Measurements from ENCODE around the gene CHD1L.
A peak's percentile ranks its signal among the peaks of the same experiment; 100 is the strongest.
"Not testable (repeated sequence)": the region's sequence is repeated elsewhere in the genome, so short reads cannot be mapped to it uniquely, and the experiment has no call there.

Gene CHD1L

DNA sequence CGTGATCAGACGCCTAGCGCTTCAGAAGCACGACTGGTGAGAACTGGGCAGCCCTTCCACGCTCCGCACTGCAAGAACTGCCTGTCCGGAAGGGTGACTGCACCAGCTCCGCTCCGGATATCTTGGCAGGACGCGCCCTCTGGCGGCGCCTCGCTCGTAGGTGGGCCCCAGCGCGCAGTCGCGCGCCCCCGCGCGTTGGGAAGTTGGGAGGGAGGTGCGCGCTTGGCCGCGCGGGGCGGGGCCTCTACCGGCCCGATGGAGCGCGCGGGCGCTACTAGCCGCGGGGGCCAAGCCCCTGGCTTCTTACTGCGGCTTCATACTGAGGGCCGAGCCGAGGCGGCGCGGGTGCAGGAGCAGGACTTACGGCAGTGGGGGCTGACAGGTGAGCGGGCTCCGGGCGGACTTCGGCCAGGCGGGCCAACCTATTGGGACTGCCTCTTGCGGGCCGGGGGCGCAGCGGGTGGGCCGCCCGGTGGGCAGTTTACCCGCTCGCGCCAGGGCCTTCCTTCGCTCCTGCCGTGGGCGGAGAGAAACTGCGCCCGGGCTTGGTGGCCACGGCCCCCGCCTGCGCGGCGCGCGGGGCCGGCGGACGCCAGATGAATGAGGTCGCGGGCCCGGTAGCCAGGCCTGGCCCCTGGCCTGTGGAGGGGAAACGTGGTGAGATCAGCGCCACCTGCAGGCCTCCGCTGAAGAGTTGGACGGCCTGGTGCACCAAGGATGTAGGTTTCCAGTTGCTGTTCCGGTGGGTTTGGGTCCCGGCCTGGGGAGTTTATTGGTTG is at the start of gene CHD1L:
TSS of gene CHD1L (plus strand) at position 236 of the 779 bp plus-strand sequence. CDS start at position 256, 20 bp downstream.
- peak; percentile 91 for DNase-seq (ENCODE audit: low read depth)

DNA sequence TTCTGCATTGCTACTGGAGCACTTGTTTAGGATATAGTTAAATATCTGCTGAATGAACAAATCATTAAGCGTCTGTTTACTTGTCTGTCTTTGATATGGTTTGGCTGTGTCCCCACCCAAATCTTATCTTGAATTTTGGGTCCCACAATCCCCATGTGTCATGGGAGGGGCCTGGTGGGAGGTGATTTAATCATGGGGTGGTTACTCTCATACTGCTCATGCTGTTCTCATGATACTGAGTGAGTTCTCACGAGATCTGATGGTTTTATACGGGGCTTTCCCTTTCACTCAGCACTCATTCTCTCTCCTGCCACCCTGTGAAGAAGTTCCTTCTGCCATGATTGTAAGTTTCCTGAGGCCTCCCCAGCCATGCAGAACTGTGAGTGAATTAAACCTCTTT is 45.2 kb upstream of the CHD1L start:
- DNase-seq (ENCODE audit: low read depth): not testable (repeated sequence)

DNA sequence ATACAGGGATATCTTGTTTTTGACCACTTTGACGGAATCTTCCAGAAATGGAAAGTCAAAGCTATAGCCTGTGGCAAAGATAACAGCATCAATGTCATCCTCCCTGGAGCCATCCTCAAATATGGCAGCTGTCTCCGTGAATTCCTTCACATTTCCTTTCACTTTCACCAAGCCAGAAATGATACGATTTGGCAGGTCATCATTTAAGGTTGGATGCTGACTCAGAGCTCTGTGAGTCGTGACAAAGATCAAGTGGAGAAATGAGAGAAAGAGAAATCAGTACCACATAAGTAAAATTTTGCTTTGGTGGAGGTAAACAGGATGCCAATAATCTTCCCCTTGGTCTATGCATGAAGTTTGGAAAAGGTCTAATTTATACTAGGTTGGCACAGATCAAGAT is 41.2 kb upstream of the CHD1L start:
- no peak for DNase-seq (ENCODE audit: low read depth)

DNA sequence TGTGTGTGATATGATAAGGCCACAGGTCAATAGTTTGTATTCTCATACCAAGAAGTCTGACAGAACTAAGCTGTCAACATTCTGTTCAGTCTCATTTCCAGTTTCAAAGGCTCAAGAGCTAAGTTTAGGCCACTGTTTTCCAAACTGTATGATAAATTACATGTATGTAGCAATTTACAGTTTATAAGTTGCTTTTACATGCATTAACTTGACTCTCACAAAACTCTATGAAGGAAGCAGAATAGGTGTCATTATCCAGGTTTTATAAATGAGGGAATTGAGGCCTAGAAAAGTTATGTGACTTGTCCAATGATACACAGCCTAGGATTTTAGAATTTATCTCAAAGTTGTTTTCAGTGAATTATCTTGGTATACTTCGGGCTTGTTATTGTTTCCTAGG is 40.7 kb upstream of the CHD1L start:
- no peak for DNase-seq (ENCODE audit: low read depth)

DNA sequence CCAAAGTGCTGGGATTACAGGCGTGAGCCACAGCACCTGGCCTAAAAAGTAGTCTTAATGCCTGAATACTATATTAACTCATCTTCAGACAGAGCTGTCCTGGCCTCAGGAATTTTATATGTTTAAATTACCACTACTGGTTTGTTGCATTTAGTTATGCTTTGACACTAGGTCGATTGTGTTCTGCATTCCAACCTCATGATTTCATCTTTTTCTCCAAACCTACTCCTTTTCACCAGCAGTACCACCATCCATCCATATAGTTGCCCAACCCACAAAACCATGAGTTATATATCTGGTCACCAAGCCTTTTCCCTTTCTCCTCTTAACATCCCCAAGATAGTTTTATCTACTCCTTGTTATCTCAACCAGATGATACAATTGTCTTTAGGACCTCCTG is 39.9 kb upstream of the CHD1L start:
- no peak for DNase-seq (ENCODE audit: low read depth)

DNA sequence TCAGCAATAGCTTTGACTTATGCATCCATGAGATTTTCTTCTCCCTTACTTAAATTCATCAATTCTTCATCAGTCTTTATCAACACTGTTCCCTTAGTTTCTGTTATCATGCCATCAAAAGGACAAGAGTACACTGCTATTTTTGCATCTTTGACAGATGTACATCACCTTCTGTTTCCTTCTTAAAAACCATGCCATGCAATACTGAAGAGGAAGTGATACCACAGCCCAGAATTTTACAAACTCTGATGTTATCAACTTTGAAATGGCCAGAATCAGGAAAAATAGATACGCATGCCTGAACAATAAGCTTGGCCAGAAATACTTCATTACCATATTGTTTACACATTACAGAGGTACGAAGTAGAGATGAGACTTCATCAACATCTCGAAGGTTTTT is 38.4 kb upstream of the CHD1L start:
- no peak for DNase-seq (ENCODE audit: low read depth)

DNA sequence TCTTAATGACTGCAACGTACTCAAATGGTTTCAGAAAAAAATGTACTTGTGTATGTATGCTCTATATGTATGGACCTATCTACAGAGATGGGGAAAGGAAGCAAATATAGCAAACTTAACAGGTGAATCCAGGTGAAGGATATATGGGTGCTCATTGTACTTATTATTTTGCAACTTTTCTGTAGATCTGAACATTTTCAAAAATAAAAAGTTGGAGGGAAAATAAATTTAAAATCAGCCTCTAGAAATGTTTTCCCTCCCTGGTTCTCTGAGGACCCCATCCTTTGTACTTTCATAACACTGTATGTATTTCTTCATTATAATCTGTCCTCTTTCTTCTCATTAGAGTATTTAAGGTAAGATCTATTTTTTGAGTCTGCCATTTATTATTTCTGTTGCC is 35.3 kb upstream of the CHD1L start:
- no peak for DNase-seq (ENCODE audit: low read depth)

DNA sequence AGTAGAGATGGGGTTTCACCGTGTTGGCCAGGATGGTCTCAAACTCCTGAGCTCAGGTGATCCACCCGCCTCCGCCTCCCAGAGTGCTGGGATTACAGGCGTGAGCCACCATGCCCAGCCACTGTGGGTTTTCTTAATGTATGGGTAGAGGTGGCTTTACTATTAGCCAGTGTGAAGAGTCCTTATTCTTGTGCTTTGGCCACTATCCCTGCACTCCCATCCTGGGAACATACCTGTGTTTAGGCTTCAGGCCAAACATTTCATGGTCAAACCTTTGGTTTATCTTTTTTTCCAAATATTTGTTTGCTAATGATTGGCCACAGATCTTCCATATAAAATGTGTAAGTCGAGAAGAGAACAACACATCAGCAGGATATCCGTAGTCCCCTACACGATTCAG is 33.9 kb upstream of the CHD1L start:
- no peak for DNase-seq (ENCODE audit: low read depth)

DNA sequence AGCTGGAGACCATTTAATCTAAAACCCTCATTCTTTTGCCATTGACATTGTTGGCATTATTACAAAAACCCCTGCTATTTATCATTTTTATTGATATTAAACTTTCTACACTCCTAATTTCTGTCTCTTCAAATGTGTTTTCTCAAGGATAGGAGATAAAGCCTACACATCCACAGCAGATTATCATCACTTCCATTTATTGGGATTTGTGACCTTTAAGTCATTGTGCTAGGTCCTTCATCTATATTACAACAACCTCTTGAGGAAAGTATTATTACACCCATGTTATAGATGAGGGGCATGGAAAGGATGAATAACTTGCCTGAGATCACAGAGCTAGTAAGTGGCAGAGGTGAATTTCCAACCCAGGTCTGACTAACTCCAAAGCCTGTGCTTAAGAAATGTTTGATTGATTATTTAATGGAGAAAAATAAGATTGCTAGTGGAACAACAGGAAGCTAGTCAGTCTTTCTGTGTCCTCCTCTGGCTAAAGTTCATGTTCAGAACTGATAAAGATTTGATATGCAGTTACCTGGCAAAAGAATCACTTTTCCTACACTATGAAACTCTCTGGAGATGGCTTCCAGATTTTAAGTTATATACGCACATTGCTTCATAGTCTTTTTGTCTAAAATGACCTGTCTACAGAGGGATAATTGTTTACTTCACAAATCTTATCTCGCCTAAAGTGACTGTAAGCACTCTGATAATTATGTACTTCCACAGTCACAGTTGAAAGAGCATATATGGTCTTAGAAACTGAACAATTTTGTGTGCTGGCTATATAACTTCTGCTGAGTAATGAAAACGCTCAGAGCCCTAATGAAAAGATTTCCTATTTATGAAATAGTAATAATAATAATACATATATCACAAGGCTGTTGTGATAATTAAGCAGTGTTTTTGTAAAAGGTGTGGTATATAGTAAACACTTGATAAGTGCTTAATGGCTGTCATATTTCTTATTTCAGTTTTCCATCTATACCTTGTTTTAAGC is 32.4 kb upstream of the CHD1L start:
- no peak for DNase-seq (ENCODE audit: low read depth)

DNA sequence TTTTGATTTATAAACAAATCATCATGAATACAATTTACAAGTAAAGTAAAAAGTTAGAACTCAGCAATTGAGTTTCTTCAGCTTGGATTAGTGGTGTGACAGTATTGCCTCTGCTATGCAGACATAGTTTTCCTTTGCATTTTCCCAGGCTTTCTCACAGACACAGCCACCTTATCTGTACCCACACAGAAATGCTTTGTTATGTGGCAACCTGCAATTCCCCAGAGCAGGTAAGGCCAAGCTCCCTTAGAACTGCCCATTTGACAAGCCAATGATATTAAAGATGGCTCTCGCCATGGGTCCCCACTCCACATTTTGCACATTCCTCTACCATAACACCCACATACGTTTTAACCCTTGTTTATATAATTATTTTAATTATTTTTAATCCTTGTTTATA is 31.5 kb upstream of the CHD1L start:
- DNase-seq (ENCODE audit: low read depth): no peak

DNA sequence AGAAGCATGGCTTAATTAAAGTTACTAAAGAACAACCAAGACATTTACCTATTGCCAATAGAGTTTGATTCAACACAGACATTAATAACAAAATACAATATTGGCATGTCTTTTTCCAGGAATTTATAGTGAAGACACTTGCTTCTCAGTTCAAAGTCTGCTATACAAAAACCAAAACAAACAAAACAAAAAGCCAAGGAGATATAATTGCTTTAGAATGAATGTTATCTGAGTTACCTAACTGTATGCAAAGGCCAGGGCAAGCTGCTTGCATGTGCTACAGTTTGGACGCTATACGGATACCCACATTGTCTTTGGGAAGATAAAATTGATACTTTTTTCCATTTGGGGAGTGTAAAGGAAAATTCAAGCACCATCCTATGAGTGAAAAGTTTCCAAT is 30.9 kb upstream of the CHD1L start:
- no peak for DNase-seq (ENCODE audit: low read depth)

DNA sequence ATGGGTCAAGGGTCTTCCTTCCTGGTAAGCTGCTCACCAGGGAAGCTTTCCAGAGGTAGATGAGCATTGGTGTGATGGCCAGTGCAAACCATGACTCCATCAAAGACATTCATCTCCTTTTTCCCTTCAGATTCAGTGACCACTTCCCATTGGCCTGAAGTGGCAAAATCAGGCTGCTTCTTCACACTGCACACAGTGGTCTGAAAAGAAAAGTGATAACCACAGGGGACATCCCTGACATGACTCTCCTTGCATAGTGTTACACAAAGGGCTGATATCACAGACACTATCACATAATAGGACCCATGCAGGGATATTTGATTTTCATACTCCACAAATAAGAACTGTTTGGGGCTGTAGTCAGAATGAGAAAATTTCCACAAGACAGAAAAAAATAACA is 29.2 kb upstream of the CHD1L start:
- DNase-seq (ENCODE audit: low read depth): no peak

DNA sequence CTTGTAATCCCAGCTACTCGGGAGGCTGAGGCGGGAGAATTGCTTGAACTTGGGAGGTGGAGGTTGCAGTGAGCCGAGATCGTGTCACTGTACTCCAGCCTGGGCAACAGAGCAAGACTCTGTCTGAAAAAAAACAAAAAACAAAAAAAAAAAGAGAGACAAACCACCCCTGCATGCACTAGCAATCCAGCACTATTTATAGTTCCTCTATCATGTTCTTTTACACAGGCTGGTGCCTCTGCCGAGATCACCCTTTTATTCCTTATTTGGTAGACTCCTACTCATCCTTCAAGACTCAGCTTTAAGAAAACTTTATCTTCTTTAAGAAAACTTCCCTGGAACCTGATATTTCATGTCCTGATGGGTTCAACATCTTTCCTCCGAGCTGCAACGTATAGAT is 28.2 kb upstream of the CHD1L start:
- DNase-seq (ENCODE audit: low read depth): no peak

DNA sequence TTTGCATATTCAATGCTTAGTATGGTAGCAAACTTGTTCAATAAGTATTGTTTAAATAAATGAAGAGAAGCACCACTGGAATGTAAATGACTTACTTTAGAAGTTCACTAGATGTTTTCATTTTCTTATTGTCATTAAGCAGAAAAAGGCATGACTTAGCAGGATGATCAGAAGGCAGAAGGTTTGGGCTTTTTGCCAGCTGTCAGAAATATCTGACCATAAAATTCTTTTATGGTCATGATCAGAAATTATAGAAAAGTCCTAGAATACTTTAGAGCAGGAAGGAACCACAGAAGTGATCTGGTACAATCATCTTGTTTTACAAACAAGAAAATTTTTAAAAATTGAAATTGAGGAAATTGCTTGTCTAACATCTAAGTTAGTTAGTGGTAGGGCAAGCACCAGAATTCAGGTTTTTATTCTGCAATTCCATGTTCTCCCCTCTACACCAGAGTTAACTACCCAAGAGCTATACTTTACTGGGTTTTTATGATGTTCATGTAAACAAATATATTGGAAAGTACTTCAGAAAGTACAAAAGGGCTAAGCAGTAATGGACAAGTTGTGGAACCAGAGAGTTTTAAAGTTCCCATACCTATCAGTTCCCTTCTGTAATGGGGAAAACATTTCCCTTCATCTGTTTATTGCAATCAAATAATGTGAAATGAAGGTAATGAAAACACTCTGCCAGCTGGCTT is 27.5 kb upstream of the CHD1L start:
- no peak for DNase-seq (ENCODE audit: low read depth)

DNA sequence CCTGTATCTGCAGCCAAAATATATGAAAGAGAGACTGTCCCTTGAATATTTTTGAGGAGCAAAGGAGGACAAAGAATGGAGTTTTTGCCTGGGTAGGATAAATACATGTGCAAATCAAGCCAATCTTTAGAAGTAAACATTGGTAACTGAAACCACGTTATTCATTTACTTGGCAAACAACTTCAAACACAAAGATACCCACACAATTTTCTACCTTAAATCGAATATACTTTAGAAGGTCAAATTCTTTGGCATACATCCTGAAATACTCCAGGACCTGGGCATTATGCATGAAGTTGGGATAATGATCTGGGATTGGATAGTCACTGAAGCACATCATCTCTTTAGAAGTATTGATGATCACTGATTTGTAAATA is 27.0 kb upstream of the CHD1L start:
- no peak for DNase-seq (ENCODE audit: low read depth)

DNA sequence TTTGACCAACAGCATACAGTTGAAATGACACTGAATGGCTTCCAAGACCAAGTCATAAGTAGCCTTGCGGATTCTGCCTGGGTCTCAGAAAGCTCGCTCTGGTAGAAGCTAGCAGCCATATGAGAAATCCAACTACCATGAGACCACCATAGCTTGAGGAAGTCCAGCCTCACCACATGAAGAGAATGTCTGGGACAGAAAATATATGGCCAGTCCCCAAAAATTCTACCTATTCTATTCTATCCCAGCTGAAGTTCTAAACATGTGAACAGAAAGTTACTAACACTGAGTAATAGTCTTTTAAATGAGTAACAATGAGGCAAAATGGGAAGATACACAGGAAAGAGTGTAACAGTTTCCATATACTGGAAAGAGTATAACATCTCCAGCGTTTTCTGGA is 26.4 kb upstream of the CHD1L start:
- no peak for DNase-seq (ENCODE audit: low read depth)

DNA sequence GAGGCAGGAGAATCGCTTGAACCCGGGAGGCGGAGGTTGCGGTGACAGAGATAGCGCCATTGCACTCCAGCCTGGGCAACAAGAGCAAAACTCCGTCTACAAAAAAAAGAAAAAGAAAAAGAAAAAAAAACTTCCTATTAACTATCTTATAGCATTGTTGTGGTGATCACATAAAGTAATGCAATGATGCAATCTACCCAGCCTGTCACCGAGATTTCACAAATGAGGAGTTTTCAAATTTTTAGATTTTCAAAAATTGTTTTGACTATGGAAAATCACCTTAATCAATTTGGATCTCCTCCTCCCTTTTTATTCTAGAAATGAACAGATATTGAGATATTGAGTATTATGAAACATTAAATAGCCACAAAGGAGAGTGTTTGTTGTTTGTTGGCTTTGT is 25.3 kb upstream of the CHD1L start:
- no peak for DNase-seq (ENCODE audit: low read depth)

DNA sequence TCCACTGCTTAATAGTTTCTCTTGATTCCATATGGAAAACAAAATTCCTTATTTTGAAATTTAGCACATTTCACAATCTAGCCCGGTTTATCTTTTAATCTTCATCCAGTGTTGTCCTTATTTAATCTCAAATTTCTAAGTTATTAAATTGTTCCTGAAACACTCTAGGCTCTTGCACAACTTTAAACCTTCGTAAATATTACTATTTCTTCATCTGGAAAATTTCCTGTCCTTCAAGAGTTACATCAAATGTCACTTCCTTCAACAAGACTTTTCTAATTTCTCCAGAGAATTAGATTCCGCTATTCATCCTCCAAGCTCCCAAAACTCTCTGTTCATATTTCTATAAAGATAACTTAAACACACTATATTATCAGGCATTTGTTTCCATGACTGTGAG is 23.9 kb upstream of the CHD1L start:
- DNase-seq (ENCODE audit: low read depth): no peak

DNA sequence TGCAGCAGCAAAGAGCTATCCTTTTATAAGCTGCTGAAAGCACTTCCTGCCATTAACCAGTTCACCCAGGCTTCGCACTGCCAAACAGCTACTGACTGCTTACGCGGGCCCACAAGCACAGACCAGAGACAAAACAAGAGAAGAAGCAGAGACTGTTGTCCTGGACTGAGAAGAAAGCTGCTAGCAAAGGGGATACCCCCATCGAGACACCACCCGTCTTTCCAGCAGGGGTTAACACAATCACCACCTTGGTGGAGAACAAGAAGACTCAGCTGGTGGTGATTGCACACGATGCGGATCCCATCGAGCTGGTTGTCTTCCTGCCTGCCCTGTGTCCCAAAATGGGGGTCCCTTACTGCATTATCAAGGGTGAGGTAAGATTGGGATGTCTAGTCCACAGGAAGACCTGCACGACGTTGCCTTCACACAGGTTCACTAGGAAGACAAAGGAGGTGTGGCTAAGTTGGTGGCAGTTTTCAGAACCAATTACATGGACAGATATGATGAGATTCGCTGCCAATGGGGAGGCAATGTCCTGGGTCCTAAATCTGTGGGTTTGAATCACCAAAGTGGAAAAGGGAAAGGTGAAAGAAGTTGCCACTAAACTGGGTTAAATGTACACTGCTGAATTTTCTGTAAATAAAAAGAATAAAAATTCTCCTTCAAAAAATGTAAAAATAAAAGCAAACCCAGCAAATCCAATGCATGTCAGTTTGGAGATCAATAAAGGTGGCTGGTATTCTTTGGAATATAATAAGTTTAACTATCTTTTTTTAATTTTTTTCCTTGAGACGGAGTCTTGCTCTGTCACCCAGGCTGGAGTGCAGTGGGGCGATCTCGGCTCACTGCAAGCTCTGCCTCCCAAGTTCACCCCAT is 18.5 kb upstream of the CHD1L start:
- DNase-seq (ENCODE audit: low read depth): no peak

DNA sequence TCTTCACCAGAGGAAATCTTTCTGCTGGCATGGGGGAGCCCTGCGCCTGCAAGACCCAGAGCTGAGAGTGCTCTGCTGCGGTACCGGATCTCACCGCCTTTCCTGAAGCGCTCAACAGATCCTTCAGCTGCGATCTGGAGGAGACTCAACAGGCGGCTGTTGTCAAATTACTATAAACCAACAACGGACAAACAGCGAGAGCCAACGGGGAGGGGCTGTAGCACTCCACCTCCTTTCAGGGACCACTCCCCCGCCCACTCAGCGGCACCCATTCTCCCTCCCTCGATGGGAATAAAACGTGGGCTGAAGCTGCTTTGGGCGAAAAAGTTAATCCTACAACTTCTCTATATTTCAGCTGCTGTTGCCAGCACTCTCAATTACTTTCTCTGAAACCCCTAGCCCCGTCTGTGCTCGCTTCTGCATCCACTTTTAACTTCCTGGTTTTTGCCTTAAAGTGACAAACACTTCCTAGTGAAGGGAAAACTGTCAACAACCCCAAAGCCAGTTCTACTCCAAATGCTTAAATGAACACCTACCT is 17.2 kb upstream of the CHD1L start, which contains the start of gene FMO5:
TSS of gene FMO5 (minus strand) at position 147 of the 538 bp plus-strand sequence. CDS start 310 bp downstream, outside the sequence.
- no peak for DNase-seq (ENCODE audit: low read depth)

DNA sequence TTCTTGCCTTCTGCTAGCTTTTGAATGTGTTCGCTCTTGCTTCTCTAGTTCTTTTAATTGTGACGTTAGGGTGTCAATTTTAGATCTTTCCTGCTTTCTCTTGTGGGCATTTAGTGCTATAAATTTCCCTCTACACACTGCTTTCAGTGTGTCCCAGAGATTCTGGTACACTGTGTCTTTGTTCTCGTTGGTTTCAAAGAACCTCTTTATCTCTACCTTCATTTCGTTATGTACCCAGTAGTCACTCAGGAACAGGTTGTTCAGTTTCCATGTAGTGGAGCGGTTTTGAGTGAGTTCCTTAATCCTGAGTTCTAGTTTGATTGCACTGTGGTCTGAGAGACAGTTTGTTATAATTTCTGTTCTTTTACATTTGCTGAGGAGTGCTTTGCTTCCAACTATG is 11.5 kb upstream of the CHD1L start:
- DNase-seq (ENCODE audit: low read depth): not testable (repeated sequence)
